HepG2 (cell line): ENCODE measurements around the gene RUNX3. TPM values are rescaled to one million over a fixed set of nuclear protein-coding genes. Genes with fewer than 3 reads are reported as not detected.

ENCODE experiments used
- ATAC-seq: fragments of 200-7000 bp; cut with Tn5 transposase; 3 replicates; pipeline ENCODE4 v1.9.1; 2020; ENCODE audit warnings: mild to moderate bottlenecking, moderate library complexity
- BruUV-seq: library from RNA; stranded (reverse); fragments of 400-500 nt; replicated peaks from 2 replicates; lab custom pipeline; 2021; lab: Mats Ljungman, UMichigan
- CTCF ChIA-PET: fragments of 300-600 bp; formaldehyde crosslinking; extraction: SDS; loops from one replicate; lab custom pipeline; 2021; ENCODE audit warnings: low total read pairs, inconsistent platforms, low intra/inter-chr PET ratio; lab: Yijun Ruan, JAX
- POLR2A ChIA-PET: fragments of 350-600 bp; sonication (Branson Sonifier 250); formaldehyde crosslinking; loops from one replicate; lab custom pipeline; 2020; ENCODE audit warnings: antibody characterized with exemption, inconsistent platforms; lab: Yijun Ruan, JAX
- DNase-seq: peaks from one replicate; pipeline ENCODE4 v3.0.0-alpha.2; 2015; ENCODE audit warnings: low spot score
- FAIRE-seq: peaks from 3 replicates; lab custom pipeline; 2011; peaks lifted over from hg19 to GRCh38; lab: Jason Lieb, UNC
- H2AFZ ChIP-seq: one replicate; pipeline ENCODE4 v1.6.1; 2011; ENCODE audit warnings: low read length, inconsistent platforms
- H3K27ac ChIP-seq: fragments of 300-600 bp; 3 replicates; pipeline ENCODE4 v1.8.0; 2011; ENCODE audit warnings: mixed run types, mild to moderate bottlenecking, mixed read lengths, low read length, inconsistent platforms; ENCODE audit not compliant: insufficient read depth; ENCODE audit errors: extremely low read length
- H3K27me3 ChIP-seq, 2 experiments: fragments of 200-600 bp in 1 of 2; 2 replicates in 1 of 2; 3 replicates in 1 of 2; pipeline versions ENCODE4 v1.6.0 to v1.8.0; 2011; ENCODE audit warnings: low read length in 2 of 2, mild to moderate bottlenecking in 2 of 2, moderate library complexity in 2 of 2, inconsistent platforms in 1 of 2; ENCODE audit not compliant: insufficient read depth in 2 of 2, control insufficient read depth in 1 of 2
- H3K36me3 ChIP-seq, 2 experiments: fragments of 200-600 bp in 1 of 2; replicated peaks in 1 of 2; 2 replicates in 1 of 2; 3 replicates in 1 of 2; pipeline versions ENCODE4 v1.5.1 to v1.8.0; 2011; ENCODE audit warnings: low read length in 2 of 2, inconsistent platforms in 1 of 2; ENCODE audit not compliant: insufficient read depth in 2 of 2, control insufficient read depth in 1 of 2
- H3K4me1 ChIP-seq: 2 replicates; pipeline ENCODE4 v1.5.1; 2012; ENCODE audit warnings: low read length, inconsistent platforms; ENCODE audit not compliant: insufficient read depth
- H3K4me2 ChIP-seq: 2 replicates; pipeline ENCODE4 v1.6.0; 2011; ENCODE audit warnings: low read depth, low read length, inconsistent platforms
- H3K4me3 ChIP-seq, 3 experiments: fragments of 200-600 bp in 1 of 3; sonication (generic), shearing (Covaris generic) in 1 of 3; replicated peaks in 1 of 3; 2 replicates each; pipeline ENCODE4 v1.5.1; 2011 to 2016; ENCODE audit warnings: low read length in 3 of 3, inconsistent platforms in 2 of 3, low read depth in 2 of 3, mild to moderate bottlenecking in 2 of 3, control low read depth in 1 of 3, mixed read lengths in 1 of 3; ENCODE audit not compliant: insufficient read depth in 1 of 3
- H3K79me2 ChIP-seq: one replicate; pipeline ENCODE4 v1.6.1; 2011; ENCODE audit warnings: low read length, inconsistent platforms; ENCODE audit not compliant: insufficient read depth
- H3K9ac ChIP-seq: 2 replicates; pipeline ENCODE4 v1.6.0; 2011; ENCODE audit warnings: mild to moderate bottlenecking, low read depth, low read length, inconsistent platforms; ENCODE audit not compliant: insufficient read depth
- H3K9me3 ChIP-seq: 2 replicates; pipeline ENCODE4 v1.5.1; 2012; ENCODE audit warnings: mild to moderate bottlenecking, low read length
- H4K20me1 ChIP-seq: 2 replicates; pipeline ENCODE4 v1.6.0; 2011; ENCODE audit warnings: inconsistent platforms, mild to moderate bottlenecking, low read length, moderate library complexity; ENCODE audit not compliant: insufficient read depth
- STAT5B ChIP-seq: sonication (generic); formaldehyde crosslinking; IDR thresholded peaks from 2 replicates; pipeline ENCODE4 v1.4.0; 2020; ENCODE audit warnings: missing genetic modification reagents
- ZNF383 ChIP-seq: sonication (generic); formaldehyde crosslinking; IDR thresholded peaks from 2 replicates; pipeline ENCODE4 v1.4.0; 2020; ENCODE audit warnings: missing genetic modification reagents, mild to moderate bottlenecking, borderline replicate concordance
- WGBS: methylation state at CpG from one replicate; pipeline ENCODE4 v1.1.6; 2017; ENCODE audit warnings: low lambda C conversion rate; 5-methylcytosine and 5-hydroxymethylcytosine counted together
- in situ Hi-C: cut with HindIII; loops from 2 replicates; pipeline ENCODE4 v1.10.0; 2017; ENCODE audit warnings: low pct_unique_long_range_greater_than_20kb; ENCODE audit not compliant: extremely low pct_ligation_motif_present
- intact Hi-C: fragments of 100-400 bp; cut with micrococcal nuclease; formaldehyde crosslinking; loops from one replicate; pipeline ENCODE4 v1.10.0; 2022; ENCODE audit not compliant: unreplicated experiment
- polyA plus RNA-seq, 8 experiments: library from polyadenylated mRNA; depleted of rRNA in 3 of 8; stranded (reverse) in 7 of 8; unstranded in 1 of 8; fragments of >200 nt; fragmentation: Illumina TruSeq in 4 of 8; extraction: Trizol in 4 of 8; gene quantifications; 2 replicates each; pipeline versions ENCODE4 v1.2.1 to v1.2.3, GENCODE V29; 2011 to 2016; ENCODE audit warnings: low read depth in 4 of 8, missing spikeins in 1 of 8, mixed read lengths in 1 of 8; ENCODE audit not compliant: insufficient read depth in 1 of 8
- total RNA-seq, 5 experiments: library from RNA; depleted of rRNA; stranded (reverse); fragments of >200 nt; fragmentation: Illumina TruSeq; extraction: Trizol; gene quantifications; 2 replicates each; pipeline ENCODE4 v1.2.3, GENCODE V29; 2016; ENCODE audit warnings: low read depth in 1 of 5
- TF ChIP-seq, protein P1 (sequence below): sonication (generic); formaldehyde crosslinking; IDR thresholded peaks from 2 replicates; pipeline ENCODE4 v1.4.0; 2020; ENCODE audit warnings: mild to moderate bottlenecking, missing genetic modification reagents
- TF ChIP-seq, protein P2 (sequence below): sonication (generic); formaldehyde crosslinking; IDR thresholded peaks from 2 replicates; pipeline ENCODE4 v1.8.0; 2022; ENCODE audit warnings: missing genetic modification reagents, mild to moderate bottlenecking, moderate library complexity, borderline replicate concordance

Gene RUNX3
- total and polyA plus RNA-seq, 2 of the 13 experiments (the other 11 are each of a cell fraction or from before 2014, with no cell fraction given) = 0.04 to 0.22 TPM

DNA sequence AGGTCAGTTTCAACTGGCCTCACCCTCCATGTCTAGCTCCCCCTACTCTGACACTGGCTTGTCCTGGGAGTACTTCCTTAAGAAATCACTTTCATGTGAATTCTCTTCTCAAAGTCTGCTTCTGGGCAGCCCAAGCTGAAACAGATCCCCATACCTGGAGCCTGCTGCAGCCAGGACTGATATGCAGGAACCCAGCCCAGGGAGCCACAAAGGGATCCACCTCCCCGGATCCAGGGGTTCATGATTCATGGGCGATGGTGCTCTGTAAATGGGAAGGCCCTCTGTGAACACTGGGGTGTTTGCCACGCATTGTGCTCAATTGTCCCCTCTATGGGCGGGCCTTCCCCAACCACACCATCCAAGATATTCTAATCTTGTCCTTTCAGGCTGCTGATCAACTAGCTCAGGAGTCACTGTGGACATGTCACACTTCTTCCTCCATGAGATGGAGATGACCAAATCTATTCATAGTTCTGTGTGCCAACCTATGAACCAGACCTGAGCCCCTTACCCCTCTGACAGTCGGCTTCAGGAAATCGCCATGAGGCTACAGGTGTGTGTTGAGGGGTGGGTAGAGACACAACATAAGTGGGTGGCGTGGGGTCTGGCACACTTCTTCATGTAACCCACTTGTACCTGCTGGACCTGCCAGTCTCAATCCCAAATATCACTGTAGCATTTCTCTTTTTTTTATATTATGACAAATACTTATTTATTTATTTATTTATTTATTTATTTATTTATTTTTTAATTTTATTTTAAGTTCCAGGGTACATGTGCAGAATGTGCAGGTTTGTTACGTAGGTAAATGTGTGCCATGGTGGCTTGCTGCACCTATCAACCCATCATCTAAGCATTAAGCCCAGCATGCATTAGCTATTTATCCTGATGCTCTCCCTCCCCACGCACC is 41.8 kb downstream of the RUNX3 start:
- CTCF ChIA-PET = no interaction called here

More for the DNA sequence above, 41.8 kb downstream of the RUNX3 start:
- POLR2A ChIA-PET = no interaction called here
- BruUV-seq = no TSS peak
- Histone ChIP-seq H4K20me1 (no peaks in the 10 kb centered on the region), H3K36me3 (no peaks in the 10 kb centered on the region), H3K4me2 (no peak overlapping the region), H3K4me3 (no peak overlapping the region), H3K27me3 (no peaks in the 10 kb centered on the region; a peak in 1 of 5 replicates), H3K9me3 (peaks cover 11% of the 10 kb centered on the region), H3K9ac (no peak overlapping the region), H3K27ac (no peak overlapping the region), H3K79me2 (no peaks in the 10 kb centered on the region), H3K4me1 (no peaks in the 10 kb centered on the region), H2AFZ (no peak overlapping the region)
- TF ChIP-seq, protein P1, sequence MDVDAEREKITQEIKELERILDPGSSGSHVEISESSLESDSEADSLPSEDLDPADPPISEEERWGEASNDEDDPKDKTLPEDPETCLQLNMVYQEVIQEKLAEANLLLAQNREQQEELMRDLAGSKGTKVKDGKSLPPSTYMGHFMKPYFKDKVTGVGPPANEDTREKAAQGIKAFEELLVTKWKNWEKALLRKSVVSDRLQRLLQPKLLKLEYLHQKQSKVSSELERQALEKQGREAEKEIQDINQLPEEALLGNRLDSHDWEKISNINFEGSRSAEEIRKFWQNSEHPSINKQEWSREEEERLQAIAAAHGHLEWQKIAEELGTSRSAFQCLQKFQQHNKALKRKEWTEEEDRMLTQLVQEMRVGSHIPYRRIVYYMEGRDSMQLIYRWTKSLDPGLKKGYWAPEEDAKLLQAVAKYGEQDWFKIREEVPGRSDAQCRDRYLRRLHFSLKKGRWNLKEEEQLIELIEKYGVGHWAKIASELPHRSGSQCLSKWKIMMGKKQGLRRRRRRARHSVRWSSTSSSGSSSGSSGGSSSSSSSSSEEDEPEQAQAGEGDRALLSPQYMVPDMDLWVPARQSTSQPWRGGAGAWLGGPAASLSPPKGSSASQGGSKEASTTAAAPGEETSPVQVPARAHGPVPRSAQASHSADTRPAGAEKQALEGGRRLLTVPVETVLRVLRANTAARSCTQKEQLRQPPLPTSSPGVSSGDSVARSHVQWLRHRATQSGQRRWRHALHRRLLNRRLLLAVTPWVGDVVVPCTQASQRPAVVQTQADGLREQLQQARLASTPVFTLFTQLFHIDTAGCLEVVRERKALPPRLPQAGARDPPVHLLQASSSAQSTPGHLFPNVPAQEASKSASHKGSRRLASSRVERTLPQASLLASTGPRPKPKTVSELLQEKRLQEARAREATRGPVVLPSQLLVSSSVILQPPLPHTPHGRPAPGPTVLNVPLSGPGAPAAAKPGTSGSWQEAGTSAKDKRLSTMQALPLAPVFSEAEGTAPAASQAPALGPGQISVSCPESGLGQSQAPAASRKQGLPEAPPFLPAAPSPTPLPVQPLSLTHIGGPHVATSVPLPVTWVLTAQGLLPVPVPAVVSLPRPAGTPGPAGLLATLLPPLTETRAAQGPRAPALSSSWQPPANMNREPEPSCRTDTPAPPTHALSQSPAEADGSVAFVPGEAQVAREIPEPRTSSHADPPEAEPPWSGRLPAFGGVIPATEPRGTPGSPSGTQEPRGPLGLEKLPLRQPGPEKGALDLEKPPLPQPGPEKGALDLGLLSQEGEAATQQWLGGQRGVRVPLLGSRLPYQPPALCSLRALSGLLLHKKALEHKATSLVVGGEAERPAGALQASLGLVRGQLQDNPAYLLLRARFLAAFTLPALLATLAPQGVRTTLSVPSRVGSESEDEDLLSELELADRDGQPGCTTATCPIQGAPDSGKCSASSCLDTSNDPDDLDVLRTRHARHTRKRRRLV = no peak
- TF ChIP-seq ZNF383 (CRISPR knock-in tag) (no peak), STAT5B (CRISPR knock-in tag) (no peak)
- TF ChIP-seq, protein P2, sequence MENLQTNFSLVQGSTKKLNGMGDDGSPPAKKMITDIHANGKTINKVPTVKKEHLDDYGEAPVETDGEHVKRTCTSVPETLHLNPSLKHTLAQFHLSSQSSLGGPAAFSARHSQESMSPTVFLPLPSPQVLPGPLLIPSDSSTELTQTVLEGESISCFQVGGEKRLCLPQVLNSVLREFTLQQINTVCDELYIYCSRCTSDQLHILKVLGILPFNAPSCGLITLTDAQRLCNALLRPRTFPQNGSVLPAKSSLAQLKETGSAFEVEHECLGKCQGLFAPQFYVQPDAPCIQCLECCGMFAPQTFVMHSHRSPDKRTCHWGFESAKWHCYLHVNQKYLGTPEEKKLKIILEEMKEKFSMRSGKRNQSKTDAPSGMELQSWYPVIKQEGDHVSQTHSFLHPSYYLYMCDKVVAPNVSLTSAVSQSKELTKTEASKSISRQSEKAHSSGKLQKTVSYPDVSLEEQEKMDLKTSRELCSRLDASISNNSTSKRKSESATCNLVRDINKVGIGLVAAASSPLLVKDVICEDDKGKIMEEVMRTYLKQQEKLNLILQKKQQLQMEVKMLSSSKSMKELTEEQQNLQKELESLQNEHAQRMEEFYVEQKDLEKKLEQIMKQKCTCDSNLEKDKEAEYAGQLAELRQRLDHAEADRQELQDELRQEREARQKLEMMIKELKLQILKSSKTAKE (CRISPR knock-in tag) = no peak
- intact Hi-C loops = no loop called here
- 48% methylated on average over 8 of the region's 9 CpGs for WGBS
- no peak for FAIRE-seq
- DNase-seq = no peak
- no peak for ATAC-seq
- in situ Hi-C loops = no loop called here
